Stimulated activated CD4-positive, alpha-beta T cell treated with anti-CD3 and anti-CD28 coated beads, Interleukin-2, amount 100 ng/mL, for 4 hours (primary cell): Measurements from ENCODE around the gene IRX2.

Source experiments
- DNase-seq: peaks from one replicate; pipeline ENCODE4 v3.0.0-alpha.2; 2020; ENCODE audit warnings: low read depth

Gene IRX2

DNA sequence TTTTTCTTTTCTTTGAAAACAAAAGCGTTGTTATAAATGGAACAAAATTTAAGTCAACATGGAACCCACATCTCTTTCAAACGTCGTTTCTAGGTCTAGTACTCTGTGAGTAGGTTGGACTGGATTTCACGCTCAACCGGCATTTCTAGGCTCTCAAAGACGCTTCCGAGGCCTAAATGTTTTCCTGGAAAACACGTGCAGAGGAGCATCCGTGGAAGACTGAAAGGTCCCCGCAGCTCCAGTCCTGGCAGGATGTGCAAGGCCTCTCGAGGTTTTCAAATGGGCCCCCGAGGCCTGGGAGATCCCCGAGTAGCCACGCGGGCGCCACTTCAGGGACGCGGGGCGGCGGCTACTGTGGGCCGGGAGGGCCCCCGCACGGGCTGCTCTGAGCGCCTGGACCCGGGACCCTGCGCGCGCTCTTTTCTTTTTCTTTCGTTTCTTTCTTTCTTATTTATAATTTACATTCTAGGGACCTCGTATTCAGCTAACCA is 4.2 kb upstream of the IRX2 start:
- DNase-seq, result no peak

DNA sequence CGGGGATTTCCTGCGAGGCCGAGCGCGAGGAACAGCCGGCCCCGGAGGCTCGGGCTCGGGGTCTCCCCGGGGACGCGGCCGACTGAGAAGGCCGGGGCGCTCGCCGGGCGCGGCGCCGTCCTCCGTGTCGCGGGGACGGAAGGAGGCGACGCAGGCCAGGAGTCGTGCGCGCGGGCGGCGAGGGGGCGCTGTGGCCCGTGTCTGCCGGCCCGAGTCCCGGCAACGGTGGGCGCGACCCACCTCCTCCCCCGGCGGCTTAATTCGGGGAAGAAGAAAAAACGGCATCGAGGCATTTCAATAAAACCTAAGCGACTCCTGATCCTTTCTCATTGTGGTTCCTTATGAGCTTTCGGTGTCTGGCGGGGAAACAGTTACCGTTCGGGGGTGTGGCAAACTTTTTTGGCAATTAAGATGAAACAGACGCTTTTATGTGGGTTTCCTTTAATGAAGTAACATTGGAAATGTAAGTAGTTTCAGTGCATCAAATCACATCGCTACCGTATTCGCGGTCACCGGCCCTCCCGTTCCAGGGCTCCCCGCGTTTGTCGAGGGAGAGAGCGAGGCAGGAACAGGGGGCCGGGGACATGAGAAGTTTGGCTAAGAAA is 3.7 kb upstream of the IRX2 start:
- DNase-seq, result no peak

DNA sequence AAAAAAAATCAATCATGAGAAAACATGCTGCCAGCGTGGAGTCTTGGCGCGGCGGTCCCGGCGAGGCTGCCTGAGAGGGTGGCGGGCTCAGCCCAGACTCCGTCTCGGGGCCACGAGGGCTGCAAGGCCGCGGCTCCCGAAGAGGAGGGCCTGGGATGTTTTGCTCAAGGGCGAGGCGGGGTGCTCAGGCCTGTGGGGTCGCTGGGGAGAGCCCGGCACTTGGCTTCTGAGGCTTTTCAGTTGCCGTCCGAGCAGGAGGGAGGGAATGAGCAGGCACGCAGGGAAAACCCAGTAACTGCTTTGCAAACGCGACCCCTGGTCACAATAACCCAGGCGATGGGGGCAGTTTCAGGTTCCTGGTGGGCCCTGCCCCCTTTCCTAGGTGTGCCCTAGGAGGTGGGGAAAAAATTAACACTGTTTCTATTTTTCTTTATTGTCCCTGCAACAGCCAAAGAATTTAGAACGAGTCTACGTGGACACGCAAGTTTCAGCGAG is 3.2 kb upstream of the IRX2 start:
- no peak for DNase-seq

DNA sequence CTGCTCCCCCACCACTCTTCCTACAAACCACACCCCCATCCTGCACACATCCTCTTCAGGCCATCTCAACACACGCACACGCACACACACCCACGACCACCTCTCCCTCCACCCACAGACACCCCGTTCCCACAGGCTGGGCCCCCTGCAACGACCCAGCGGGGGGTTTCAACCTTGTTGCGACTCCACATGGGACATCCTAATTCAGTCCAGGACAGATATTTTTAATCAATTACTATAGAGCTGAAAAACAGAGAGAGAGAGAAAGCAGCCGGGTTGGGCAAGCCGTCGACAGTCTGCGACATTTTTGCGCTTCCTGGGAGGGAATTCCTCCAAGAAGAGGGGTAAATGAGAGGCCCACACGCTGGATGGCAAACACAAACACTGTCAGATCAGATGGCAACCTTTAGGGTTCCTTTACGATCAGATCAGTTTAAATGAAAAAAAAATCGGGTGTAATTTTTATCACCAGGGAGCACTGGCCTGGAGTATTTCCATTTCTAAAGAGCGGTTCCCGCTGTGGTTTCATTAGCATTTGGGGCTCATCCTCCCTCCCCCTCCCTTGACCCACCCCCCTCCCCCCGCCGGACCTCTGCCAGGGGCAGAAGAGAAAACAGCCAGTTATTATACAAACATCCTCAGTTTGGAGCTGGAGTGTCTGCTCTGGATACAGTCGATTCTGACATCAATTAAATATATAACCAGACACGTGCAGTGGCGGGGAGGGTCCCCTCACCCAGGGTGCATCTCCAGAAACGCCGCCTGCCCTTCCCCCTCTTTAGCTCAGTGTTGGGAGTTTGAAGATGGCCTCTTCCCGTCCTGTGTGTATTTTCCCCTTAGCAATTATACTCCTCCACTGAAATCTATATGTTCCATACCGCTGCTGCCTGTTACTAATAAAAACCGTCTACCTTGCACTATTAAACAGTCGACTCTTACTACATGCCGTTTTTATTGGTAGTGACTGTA is 2.3 kb upstream of the IRX2 start:
- no peak for DNase-seq

DNA sequence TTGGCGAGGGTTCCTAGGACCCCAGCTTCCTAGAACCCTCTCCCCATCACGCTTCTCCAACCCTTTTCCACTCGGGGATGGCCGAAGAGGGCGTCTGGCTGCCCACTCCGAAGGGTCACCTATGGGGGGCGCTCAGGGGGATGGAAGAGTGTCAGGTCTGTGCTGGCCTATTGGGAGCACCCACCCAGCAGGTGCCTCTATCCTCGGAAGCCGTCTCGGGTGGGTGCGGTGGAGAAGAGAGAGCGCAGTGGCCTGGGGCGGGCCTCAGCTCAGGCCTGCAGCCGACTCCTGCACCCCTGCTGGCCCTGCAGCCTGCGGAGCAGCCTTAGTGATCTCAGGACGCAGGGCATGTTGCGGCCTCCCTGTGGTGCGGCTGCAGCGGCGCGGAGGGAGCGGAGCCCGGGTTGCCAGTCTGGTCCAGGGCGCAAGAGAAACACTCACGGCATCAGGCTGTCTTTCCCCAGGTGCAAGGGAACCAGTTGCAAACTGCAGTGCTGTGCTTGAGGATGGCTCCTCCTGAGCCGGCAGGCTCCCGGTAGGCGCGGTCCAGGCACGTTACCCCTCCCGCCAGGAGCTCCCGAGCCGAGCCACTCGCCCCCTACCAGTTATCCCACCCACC is 1.5 kb upstream of the IRX2 start:
- no peak for DNase-seq

DNA sequence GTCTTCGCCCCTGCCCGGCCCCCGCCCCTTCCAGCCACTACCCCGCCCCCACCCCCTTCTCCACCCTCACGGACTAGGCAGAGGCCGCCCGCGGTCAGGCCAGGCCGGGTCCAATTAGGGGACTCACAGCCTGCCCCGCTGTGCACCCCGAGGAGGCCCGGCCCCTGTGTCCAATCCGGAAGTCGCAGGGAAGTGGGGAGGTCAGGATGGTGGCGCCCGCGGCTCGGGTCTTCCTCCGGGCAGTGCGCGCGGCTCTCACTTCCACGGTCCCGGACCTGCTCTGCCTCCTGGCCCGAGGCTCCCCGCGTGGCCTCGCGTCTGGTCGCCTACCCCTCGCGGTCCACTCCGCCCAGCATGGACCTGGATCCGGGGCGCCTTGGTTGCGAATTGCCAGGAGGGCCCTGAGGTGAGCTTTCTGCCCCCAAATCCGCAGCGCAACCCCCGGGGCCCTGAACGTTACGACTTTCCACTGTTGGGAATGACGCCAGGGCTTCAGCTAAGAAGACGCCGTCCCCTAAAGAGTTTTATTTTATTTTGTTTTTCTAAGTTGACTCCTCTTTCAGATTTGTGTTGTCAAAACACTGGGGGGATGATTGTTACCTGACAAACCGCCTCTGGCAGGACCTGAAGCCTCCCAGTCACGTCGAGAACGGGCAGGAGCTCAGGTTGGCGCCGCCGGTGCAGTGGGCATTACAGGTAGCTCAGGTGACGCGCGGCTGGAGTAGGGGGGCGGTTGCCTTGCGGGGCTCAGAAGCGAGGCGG is 763 bp upstream of the IRX2 start:
- no peak for DNase-seq

DNA sequence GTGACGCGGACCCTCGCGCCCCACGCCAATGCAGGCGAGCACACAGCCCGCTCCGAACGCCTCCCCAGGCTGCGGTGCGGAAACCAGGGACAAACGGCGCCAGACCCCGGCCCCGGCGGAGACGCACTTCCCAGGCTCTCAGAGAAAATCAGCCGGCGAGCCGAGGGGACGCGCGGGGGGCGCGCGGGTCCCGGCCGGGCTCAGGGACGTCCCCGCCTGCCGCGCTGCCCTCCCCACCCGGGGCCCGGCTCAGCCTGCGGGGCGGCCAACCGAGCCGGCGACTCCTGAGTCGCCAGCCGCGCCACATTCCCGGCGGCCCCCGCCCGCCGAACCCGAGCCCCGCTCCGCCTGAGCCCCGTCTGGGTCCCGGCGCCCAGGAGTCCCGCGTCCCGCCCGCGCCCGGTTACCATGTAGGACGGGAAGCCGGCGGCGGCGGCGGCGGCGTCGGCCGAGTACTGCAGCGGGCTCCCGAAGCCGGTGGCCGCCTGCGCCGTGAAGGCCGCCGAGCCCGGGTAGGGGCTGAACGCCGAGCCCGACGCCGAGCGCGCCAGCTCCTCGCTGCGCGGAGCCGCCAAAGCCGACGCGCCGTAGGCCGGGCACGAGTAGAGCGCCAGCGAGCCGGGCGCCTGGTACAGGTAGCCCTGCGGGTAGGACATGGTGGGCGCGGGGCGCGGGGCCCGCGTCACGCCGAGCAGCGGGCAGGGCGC is 566 bp downstream of the IRX2 start:
- DNase-seq, result no peak

DNA sequence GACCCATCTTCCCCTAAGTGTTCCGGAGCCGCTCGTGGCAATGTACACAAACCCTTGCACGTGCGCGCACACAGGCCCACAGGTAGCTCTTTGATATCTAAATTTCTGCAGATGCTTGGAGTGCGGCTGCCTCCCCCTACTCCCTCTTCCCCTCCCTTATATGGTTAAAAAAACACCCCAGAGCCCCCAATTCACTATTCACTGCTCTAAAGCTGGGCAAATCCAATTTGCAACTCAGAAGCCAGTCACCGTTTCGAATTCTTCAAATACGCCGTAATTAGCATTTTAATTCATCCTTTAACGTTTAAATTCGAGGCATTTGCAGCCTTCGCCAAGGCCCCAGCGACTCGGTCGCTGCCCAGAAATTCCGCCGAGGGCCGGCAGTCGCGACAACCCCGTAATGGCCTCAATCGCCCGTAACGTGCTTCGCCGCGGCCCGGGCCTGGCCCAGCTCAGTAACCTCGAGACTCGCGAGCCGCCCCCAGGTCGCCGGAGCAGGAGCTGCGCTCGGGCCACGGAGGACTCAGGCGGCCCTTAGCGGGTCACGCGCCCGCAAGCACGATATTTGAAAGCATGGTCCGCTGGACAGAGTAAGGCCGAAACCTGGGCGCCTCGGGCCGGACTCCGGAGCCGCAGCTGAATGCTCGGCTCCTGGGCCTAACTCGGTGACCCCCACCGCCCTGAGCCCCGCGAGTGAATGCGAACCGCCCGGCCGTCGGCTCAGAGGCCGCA is 1.3 kb downstream of the IRX2 start:
- DNase-seq, result no peak

DNA sequence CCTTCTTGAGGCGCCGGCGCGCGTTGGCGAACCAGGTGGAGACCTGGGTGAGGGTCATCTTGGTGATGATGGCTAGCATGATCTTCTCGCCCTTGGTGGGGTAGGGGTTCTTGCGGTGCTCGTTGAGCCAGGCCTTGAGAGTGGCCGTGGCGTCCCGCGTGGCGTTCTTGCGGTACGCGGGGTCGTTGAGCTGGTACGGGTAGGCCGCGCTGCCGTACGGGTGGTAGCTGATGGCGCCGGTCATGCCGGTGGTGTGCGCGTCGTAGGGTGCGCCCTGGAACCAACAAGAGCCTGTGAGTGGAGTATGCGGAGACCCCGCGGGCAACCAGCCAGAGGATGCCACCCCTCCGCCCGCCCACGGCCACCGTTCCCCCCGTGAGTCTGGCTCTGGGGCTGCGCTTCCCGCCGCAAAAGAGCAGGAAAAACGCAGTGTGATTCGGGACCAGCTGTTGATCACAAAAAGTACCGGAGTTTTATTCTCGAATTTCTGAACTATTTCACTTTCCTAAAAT is 1.9 kb downstream of the IRX2 start:
- no peak for DNase-seq

DNA sequence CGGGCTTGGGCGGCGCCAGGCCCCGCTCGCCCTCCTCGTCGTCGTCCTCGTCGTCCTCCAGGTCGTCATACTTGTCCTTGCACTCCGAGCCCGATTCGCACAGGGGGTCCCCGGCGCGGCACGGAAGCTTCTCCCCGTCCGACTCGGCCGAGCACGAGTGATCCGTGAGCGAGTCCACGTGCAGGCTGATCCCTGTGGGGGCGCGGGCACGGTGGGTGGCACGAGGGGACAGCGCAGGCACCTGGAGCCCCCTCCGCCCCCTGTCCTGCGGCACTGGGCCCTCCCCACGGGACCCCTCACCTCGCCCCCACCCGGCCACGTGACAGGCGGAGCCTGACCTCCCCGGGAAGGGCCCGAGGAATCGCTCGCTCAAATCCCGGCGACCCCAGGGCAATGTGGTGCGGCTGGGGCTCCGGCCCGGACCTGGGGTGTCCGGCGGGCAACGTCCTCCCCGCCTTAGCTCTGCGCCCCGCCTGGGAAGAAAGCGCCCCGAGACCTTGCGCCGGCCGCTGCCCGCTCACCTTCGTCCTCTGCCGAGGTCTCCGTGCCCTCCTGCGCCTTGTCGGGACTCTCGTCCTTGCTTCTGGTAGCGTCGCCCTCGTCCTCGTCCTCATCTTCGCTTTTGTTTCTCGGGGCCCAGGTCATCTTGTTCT is 2.5 kb downstream of the IRX2 start:
- no peak for DNase-seq

DNA sequence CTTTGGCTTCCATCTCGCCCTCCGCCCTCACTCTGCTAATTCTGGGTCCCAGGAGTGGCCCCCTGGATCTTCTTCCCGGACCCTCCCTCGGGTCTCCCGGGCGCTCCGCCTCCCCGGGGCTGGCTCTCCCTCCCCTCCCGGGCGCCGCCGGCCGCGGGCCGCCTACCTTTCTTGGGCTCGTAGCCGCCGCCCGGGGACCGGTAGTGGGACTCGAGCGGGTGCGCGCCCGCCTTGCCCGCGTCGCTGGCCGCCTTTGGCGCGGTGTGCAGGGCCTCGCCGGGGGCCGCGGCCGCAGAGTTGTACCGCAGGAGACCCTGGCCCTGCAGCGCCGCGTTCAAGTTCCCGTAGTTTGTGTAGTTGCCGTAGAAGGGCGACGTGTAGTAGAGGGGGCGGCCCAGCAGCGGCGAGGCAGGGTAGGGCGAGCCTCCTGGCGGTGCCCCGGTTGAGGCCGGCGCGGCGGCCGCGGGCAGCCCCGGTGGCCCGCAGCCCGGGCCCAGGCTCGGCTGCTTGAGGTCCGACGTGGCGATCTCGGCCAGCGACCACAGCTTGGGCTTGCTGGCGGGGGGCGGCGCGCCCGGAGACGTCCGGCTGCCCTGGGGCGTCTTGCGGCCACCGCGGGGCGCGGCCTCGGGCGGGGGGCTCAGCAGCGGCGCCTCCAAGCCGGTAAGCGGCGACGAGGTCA is 3.2 kb downstream of the IRX2 start:
- DNase-seq, result no peak

DNA sequence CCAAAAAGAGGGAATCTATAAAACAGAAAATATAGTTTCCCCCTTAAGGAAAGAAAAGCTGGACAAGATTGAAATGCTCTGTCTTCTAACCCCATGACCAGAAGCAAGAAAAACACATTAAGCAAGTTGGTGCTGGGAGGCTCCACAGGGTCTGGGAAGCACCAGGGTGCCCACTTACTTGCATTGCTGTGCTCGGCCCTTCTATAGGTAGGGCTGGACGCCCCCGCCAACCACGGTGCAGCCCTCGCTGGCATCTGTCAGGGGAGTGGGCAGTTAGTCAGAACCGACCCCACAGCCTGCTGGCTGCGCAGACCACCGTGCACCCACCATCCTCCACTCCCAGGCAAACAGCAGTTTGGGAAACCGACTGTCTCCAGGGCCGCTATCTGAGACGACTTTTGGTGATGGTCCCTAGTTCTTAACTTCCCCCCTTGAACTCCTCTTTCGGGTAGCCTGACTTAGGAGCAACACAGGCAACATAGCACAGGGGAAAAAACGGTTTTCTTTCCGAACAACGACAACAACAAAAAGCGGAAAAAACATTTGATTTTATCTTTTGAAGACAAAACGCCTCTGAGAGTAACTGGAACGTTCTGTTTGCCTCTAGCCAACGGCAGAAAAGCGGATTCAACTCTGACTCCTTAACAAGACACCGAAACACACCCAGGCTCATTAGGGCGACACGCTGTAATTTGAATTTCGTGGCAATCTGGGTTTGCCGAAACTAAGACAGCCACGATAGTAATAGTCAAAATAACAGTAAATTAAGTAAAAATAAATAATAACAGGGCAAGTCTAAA is 3.9 kb downstream of the IRX2 start:
- DNase-seq, result no peak

DNA sequence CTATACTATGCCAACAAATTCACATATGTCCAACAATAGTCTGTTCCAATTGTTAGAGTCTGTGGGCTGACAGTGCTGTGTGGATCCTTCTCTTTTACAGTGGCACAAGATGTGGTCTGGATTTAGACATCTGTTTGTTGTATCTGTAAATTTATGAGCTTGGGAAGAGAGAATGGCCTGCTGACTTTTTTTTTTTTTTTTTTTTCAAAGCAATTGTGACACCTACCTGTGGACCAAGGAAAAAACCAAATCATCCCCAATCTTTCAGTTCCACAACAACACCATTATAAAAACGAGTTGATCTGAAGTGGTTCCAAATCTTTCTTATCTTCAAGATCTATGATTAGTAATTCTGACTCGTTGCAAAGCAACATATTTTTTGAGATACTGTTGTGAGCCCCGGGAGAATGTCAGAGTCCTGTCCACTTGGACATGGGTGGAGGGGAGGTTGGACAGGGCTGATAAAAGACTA is 4.9 kb downstream of the IRX2 start:
- no peak for DNase-seq

DNA sequence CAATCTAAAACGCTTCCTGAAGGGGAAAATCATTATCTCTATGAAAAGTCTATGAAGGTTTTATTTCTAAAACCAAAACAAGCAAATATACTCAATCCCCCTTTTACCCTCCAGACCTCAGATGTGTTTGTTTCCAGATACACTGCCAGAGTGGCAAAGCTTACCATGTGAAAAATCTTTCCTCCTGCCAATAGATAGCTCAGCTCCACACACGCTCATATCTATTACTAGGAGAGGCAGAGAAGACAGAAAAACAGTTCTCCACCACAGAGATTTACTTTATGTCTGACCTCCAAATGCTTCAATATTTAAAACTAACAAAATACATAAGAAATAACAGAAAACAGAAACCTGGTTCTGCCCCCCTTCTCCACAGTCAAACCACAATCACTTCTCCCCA is 7.0 kb downstream of the IRX2 start:
- no peak for DNase-seq

DNA sequence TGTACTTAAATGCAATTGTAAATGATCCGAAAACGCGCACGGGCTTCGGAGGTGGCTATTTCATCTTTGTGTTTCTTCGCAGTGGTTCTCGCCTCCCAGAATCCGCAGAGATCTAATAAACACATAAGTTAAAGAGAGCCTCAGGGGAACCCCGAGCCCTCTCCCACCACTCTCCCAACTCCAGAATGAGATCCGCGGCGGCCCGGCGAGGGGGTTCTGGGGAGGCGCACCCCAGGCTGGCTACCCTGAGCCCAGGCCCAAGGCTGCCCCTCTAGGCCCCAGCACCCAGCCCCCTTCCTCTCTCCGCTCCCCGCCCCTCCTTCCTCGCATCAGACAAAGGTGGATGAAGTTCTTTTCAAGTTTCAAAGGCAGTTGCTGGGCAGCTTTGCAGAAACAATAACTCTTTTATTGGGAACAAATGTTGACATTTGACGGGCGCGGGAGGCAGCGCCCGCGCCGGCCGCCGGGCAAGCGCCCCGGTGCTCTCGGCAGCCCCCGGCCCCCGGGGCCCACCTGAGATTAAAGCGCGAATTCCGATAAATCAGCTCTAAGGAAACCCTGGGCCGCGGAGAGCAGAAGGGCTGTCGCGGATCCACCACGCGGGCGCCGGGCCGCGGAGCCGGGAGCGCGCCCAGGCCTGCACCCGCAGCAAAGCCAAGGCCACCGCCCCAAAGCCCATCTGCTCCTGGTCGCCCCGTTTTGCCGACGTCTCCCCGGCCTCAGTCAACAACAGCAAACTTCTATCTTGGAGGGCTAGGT is 8.4 kb downstream of the IRX2 start:
- DNase-seq, result no peak

DNA sequence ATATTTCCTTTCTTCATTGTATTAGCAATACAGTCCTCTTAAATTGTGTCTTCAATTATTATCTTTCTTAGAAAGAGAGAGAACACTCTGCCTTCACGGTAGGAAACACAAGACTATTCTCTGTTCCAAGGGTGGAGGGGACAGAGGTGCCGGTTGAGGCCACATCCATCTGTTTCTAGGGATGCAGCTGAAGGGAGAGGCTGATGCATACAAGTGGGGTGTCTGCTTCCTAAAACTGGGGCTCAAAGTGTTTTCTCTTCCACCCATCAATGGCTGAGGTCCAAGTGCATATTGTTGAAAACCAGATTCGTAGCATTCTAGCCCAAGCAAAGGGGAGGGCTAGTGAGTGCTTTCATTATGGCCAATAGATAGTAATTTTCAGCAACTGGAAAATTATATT is 9.5 kb downstream of the IRX2 start:
- DNase-seq, result no peak

DNA sequence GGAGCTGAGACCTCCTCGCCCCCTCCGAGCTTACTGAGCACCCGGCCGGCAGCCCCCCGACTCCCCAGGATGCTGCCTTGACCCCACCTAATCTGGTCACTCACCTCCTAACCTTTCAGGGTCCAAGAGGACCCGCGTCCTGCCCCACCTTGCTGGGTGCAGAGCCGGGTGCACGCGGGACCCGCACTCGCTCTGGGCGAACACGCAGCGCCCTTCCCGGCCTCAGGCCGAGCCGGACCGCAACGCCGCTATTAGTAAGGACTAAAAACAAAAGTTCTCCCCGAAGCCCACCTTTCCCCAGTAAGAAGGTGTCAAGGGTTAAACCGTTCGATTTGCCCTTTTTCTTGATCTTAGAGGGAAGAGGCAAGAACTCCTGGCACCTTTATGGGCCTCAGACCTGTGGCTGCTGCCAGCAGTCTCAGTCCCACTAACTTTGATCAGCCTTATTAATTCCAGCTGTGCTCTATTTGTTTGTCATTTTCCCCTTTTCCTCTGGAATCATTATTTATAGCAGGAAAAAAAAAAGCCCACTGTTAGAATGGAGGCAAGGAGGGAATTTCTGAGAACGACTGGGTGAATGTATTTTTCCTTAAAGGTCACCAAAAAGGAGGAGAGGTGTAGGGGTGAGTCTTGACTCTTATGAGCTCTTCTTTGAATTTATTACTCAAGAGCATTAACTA is 10.5 kb downstream of the IRX2 start:
- DNase-seq, result no peak
